Caki2 (cell line): ENCODE results near the gene FGFBP2. TPM values are rescaled to one million over a fixed set of nuclear protein-coding genes. Genes with fewer than 3 reads are reported as not detected.

Source experiments
- DNase-seq: peaks from one replicate; pipeline ENCODE4 v3.0.0-alpha.2; 2015; ENCODE audit warnings: low read depth
- in situ Hi-C: cut with HindIII; loops from 2 replicates; pipeline ENCODE4 v1.10.0; 2016; ENCODE audit warnings: low sequenced_read_pairs, low pct_unique_long_range_greater_than_20kb, mixed read lengths
- total RNA-seq: library from RNA; depleted of rRNA; stranded (reverse); fragments of >200 nt; shearing (Covaris generic); gene quantifications from 2 replicates; pipeline ENCODE4 v1.2.3, GENCODE V29; 2014; ENCODE audit warnings: low replicate concordance; rRNA removed

The FGFBP2 gene
- total RNA-seq, 1 experiment from 2014 or later: not detected

- DNase-seq: peak; percentile 82
- in situ Hi-C loops: no loop called here
These were observed 49.9 kb downstream of the FGFBP2 start for GRCh38 chr4:15912961-15913630.

- in situ Hi-C loops: no loop called here
- no peak for DNase-seq
These were observed 50.7 kb downstream of the FGFBP2 start for GRCh38 chr4:15912236-15912635.

Other genes with a start within 250 kb of the FGFBP2 start
- not detected in 2 replicates for gene CD38, start 184.8 kb downstream of the FGFBP2 start, total RNA-seq
- gene FGFBP1, start 24.4 kb downstream of the FGFBP2 start, total RNA-seq: 2.8 TPM in 2 replicates
- 0.17 TPM in 1 of 2 replicates, not detected in the other for gene PROM1, start 120.8 kb upstream of the FGFBP2 start, total RNA-seq